Measurements from ENCODE around the gene PDCD6IP. TPM values are rescaled to one million over a fixed set of nuclear protein-coding genes. Genes with fewer than 3 reads are reported as not detected.

The PDCD6IP gene
- total and polyA plus RNA-seq, 2 experiments from 2014 or later: 45.1 to 185 TPM

DNA sequence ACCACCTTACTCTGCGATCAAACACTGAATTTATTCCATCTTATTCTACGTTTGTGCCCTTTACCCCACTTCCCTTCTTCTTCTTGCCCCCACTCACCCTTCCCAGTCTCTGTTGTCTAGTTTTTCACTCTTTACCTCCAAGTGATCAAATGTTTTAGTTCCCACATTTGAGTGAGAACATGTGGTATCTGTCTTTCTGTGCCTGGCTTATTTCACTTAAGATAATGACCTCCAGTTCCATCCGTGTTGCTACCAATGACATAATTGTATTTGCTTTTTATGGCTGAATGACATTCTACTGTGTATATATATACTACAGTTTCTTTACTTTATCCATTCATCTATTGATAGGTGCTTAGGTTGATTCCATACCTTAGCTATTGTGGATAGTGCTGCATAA lies 78.8 kb downstream of the PDCD6IP start:
- Mint-ChIP-seq H3K4me3 (no peak overlapping the region), H3K27me3 (ENCODE audit: insufficient read depth, low read depth, poor library complexity) (peaks cover 12% of the 10 kb centered on the region), H3K36me3 (ENCODE audit: low read depth) (no peaks in the 10 kb centered on the region), H3K9me3 (no peaks in the 10 kb centered on the region; the same call in 2 of the 3 replicates), H3K27ac (no peak overlapping the region), H3K4me1 (peaks cover 28% of the 10 kb centered on the region)
- H3K4me2 ChIP-seq: no peak overlapping the region
- H3K9me2 ChIP-seq (ENCODE audit: insufficient read depth): peaks cover 17% of the 10 kb centered on the region; the same call in 1 of the 2 replicates
- no peak overlapping the region for H2AFZ ChIP-seq
- TF ChIP-seq JUNB (IDR thresholded peaks at IDR 0.05; ENCODE audit: unreplicated experiment) (no peak), REST (IDR thresholded peaks at IDR 0.05; ENCODE audit: unreplicated experiment) (no peak), CREB1 (CRISPR knock-in tag; IDR thresholded peaks at IDR 0.05; ENCODE audit: low read depth) (no peak), ETS1 (IDR thresholded peaks at IDR 0.05) (no peak), EZH2 (IDR thresholded peaks at IDR 0.05; ENCODE audit: low read depth, unreplicated experiment) (no peak), POLR2AphosphoS5 (IDR thresholded peaks at IDR 0.05; ENCODE audit: low read depth) (no peak), NANOG (IDR thresholded peaks at IDR 0.05; ENCODE audit: borderline replicate concordance) (no peak), ZNF114 (CRISPR knock-in tag; IDR thresholded peaks at IDR 0.05) (no peak), STAT1 (IDR thresholded peaks at IDR 0.05; ENCODE audit: unreplicated experiment) (no peak)
- H3K79me2 ChIP-seq (replicated peaks; ENCODE audit: insufficient read depth): no peaks in the 10 kb centered on the region
- DNase-seq (ENCODE audit: low spot score) (no peak), ATAC-seq (no peak)
- H3K4me1 ChIP-seq (ENCODE audit: insufficient read depth): peaks cover 18% of the 10 kb centered on the region
- H3K27ac ChIP-seq (ENCODE audit: low read depth): no peak overlapping the region
- H3K4me3 ChIP-seq: no peak overlapping the region
- H3F3A ChIP-seq (replicated peaks; ENCODE audit: low read depth): no peaks in the 10 kb centered on the region
- H3K27me3 ChIP-seq (ENCODE audit: insufficient read depth): no peaks in the 10 kb centered on the region
- H3K36me3 ChIP-seq (ENCODE audit: insufficient read depth): no peaks in the 10 kb centered on the region
- H4K20me1 ChIP-seq (replicated peaks; ENCODE audit: insufficient read depth): no peaks in the 10 kb centered on the region

- H3K36me3 ChIP-seq (ENCODE audit: insufficient read depth): no peaks in the 10 kb centered on the region
Observed at GRCh38 chr3:33879540-33879939, 81.1 kb downstream of the PDCD6IP start.

More at GRCh38 chr3:33879540-33879939, 81.1 kb downstream of the PDCD6IP start:
- Mint-ChIP-seq H3K4me1 (peaks cover 33% of the 10 kb centered on the region), H3K36me3 (ENCODE audit: low read depth) (no peaks in the 10 kb centered on the region), H3K4me3 (no peak overlapping the region), H3K27ac (no peak overlapping the region; the same call in 1 of the 2 replicates), H3K27me3 (ENCODE audit: insufficient read depth, low read depth, poor library complexity) (peaks cover 12% of the 10 kb centered on the region), H3K9me3 (no peaks in the 10 kb centered on the region; the same call in 2 of the 3 replicates)
- H4K20me1 ChIP-seq (replicated peaks; ENCODE audit: insufficient read depth): no peaks in the 10 kb centered on the region
- H3K9me2 ChIP-seq (ENCODE audit: insufficient read depth): peaks cover 17% of the 10 kb centered on the region; the same call in 1 of the 2 replicates
- H2AFZ ChIP-seq: peak overlapping the region; percentile 12; the same call in 1 of the 2 replicates
- DNase-seq (ENCODE audit: low spot score) (peak; percentile 21), ATAC-seq (peak; percentile 20)
- H3K4me1 ChIP-seq (ENCODE audit: insufficient read depth): peaks cover 18% of the 10 kb centered on the region
- no peaks in the 10 kb centered on the region for H3F3A ChIP-seq (replicated peaks; ENCODE audit: low read depth)
- H3K4me3 ChIP-seq: no peak overlapping the region
- peak overlapping the region; percentile 69 for H3K4me2 ChIP-seq
- TF ChIP-seq JUNB (IDR thresholded peaks at IDR 0.05; ENCODE audit: unreplicated experiment): no peak
- no peak for TF ChIP-seq REST (IDR thresholded peaks at IDR 0.05; ENCODE audit: unreplicated experiment)
- TF ChIP-seq NANOG (IDR thresholded peaks at IDR 0.05; ENCODE audit: borderline replicate concordance): no peak
- TF ChIP-seq, protein P1, sequence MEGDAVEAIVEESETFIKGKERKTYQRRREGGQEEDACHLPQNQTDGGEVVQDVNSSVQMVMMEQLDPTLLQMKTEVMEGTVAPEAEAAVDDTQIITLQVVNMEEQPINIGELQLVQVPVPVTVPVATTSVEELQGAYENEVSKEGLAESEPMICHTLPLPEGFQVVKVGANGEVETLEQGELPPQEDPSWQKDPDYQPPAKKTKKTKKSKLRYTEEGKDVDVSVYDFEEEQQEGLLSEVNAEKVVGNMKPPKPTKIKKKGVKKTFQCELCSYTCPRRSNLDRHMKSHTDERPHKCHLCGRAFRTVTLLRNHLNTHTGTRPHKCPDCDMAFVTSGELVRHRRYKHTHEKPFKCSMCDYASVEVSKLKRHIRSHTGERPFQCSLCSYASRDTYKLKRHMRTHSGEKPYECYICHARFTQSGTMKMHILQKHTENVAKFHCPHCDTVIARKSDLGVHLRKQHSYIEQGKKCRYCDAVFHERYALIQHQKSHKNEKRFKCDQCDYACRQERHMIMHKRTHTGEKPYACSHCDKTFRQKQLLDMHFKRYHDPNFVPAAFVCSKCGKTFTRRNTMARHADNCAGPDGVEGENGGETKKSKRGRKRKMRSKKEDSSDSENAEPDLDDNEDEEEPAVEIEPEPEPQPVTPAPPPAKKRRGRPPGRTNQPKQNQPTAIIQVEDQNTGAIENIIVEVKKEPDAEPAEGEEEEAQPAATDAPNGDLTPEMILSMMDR (conservative IDR thresholded peaks at IDR 0.05; ENCODE audit: low read depth in 2 of 2): no peak
- H3K27me3 ChIP-seq (ENCODE audit: insufficient read depth): no peaks in the 10 kb centered on the region
- no peaks in the 10 kb centered on the region for H3K79me2 ChIP-seq (replicated peaks; ENCODE audit: insufficient read depth)
- peak overlapping the region; percentile 86 for H3K27ac ChIP-seq (ENCODE audit: low read depth)
